Embryonic facial prominence (tissue), 1 donor: Measurements from ENCODE around the gene ZBTB20.
"Not testable (repeated sequence)": the region's sequence is repeated elsewhere in the genome, so short reads cannot be mapped to it uniquely, and the experiment has no call there.

Source experiments
- DNase-seq: peaks from one replicate; pipeline ENCODE4 v3.0.0-alpha.2; 2016; ENCODE audit errors: extremely low spot score

Gene ZBTB20

GRCh38 chr3:114714237-114714636 lies 432.9 kb downstream of the ZBTB20 start:
- no peak for DNase-seq

DNA sequence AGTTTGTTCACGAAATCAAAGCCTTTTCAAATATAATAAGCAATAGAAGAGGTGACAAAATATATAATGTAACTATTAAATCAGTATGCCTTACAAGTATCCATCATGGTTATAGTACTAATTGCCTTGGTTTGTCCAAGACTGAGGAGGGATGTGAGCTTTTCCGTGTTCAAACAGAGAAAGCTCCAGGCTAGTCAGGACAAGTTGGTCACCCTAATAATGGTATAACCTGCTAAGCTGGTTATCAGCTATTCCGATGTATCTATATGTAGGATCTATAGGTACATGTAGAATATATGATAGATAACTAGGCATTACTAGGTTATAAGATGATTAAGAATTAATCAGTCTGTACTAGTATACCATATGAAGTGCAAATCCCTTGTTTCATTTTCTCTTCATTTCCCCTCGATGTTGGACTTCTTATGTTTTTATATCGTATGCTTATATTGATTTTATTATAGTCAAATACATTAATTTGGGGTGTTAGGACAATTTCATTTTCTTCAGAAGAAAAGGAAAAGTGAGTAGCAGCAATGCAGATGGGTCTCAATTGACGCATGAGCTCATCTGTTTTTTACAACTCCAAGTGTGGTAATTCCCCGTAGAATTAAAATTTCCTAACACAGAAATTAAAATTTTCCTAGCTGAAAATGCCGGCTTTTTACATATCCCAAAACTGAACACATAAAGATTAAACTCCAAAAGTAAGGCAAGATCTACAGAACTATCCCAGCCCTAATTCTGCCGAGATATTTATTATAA lies 434.2 kb downstream of the ZBTB20 start:
- DNase-seq: no peak

- no peak for DNase-seq
Measured at GRCh38 chr3:114711321-114711886, 435.7 kb downstream of the ZBTB20 start.

DNA sequence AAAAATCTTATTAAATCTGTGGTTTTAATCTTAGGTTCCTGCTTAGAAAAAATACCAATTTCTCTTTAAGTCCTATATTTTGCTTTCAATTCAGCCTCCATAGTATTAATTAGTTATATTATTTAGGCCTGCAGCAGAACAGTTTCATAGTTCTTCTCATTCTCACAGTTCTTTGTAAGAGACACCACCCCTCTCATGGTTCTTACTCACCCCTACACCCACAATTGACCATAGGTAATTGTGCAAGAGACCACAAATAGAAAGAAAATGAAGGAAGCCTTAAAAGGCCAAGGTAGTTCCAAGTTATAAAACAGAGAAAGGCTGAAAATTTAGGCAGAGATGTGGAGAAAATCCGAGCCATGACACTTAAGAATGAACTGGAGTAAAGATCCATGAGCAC lies 438.0 kb downstream of the ZBTB20 start:
- no peak for DNase-seq

GRCh38 chr3:114707252-114707860 lies 439.7 kb downstream of the ZBTB20 start:
- DNase-seq: no peak

- no peak for DNase-seq
Measured at GRCh38 chr3:114706591-114707232, 440.4 kb downstream of the ZBTB20 start.

DNA sequence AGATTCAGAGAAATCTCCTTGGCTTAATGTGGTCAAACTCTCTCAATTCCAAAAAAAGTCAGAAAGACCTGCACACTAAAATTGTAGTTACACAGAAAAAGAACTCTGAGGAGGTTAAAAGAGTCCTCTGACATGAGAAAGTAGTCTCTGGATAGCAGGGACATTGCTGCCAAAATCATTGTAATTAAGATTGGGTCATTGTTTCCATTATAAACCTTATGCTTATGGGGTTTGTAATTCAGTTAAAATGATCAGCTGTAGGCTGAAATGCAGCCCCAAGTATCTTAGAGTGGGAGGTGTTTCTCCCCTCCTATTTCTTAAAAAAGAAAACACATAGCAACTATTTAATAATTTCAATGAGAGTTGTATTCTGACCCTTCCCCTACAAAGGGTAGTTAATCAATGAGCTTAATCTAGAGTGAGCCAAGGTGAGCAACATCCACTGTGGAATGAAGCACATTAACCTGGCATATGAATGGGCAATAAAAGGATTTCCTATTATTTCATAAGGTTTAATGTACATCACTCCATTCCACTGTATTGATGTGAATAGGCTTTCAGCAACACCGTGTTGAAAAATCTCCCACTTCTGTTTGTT lies 446.4 kb downstream of the ZBTB20 start:
- DNase-seq: no peak

GRCh38 chr3:114698146-114699105 lies 448.7 kb downstream of the ZBTB20 start:
- no peak for DNase-seq

- no peak for DNase-seq
Measured at GRCh38 chr3:114697401-114697800, 449.7 kb downstream of the ZBTB20 start.

- no peak for DNase-seq
Measured at GRCh38 chr3:114694251-114694650, 452.8 kb downstream of the ZBTB20 start.

DNA sequence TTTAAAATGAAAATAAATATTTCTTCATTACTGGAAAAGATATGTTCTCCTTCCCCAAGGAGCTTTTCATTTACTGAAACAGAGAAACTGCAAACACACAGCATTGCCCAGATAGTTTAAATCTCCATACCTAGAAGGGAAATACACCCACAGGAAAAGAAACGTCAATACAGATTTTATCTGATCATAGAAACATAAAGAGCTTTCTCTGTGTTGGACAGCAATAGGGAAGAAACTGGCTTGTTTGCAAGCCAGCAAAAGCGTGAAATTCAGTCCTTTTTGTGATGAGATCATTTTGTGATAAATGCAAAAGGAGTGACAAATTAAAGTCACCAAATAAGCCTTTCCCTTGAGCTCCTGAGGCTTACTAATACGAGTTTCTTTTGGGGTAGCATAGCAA lies 455.2 kb downstream of the ZBTB20 start:
- no peak for DNase-seq

GRCh38 chr3:114690911-114691310 lies 456.2 kb downstream of the ZBTB20 start:
- no peak for DNase-seq

DNA sequence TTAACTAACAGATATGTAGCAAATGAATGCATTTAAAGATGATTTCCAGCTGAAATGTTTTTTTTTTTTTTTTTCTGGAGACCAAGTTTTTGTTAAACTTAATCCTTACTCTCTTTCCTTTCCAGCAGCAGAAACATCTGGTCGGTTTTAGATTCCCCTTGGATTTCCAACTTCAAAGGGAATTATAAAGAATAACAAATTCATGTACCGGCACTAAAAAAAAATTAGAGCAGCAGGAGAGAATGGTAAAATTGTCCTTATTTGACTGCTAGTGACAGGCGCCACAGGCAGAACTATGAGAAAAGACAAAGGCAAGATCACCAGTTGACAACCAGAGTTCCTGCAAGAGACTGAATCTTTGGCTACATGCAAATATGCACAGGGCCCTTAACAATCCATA lies 459.9 kb downstream of the ZBTB20 start:
- no peak for DNase-seq

GRCh38 chr3:114686621-114687020 lies 460.5 kb downstream of the ZBTB20 start:
- DNase-seq: no peak

DNA sequence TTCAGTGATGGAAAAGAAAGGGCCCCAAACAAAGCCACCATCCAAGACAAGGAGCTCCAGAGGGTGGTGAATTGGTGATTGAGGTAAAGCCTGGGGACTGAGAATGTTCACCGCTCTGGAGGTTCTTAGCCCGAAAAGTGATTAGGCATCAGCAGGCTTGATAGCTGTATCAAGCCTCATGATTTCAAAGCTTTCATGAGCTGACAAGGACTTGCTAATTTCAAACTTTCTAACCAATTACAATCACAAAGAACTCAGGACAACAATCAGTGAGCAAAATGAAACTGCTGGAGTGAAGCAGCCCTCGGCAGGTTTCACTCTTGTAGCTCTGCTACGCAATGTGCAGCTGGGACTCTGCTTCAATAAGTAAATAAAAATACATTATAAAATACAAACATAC lies 461.9 kb downstream of the ZBTB20 start:
- DNase-seq: no peak

- DNase-seq: no peak
Measured at GRCh38 chr3:114680299-114680698, 466.8 kb downstream of the ZBTB20 start.

GRCh38 chr3:114679773-114680172 lies 467.3 kb downstream of the ZBTB20 start:
- DNase-seq: not testable (repeated sequence)

- DNase-seq: no peak
Measured at GRCh38 chr3:114675104-114675503, 472.0 kb downstream of the ZBTB20 start.

GRCh38 chr3:114674036-114674435 lies 473.1 kb downstream of the ZBTB20 start:
- DNase-seq: no peak

GRCh38 chr3:114673481-114673880 lies 473.6 kb downstream of the ZBTB20 start:
- no peak for DNase-seq
